ENCODE results near the gene TMEM59.
"Not testable (repeated sequence)": the region's sequence is repeated elsewhere in the genome, so short reads cannot be mapped to it uniquely, and the experiment has no call there.

TMEM59 gene

GRCh38 chr1:54011316-54012007, 41.5 kb downstream of the TMEM59 start:
- no peak for DNase-seq

GRCh38 chr1:54010415-54011117, 42.4 kb downstream of the TMEM59 start:
- no peak for DNase-seq

GRCh38 chr1:54009406-54009805, 43.6 kb downstream of the TMEM59 start:
- DNase-seq, result no peak

GRCh38 chr1:54008876-54009275, 44.1 kb downstream of the TMEM59 start:
- DNase-seq, result no peak

- no peak for DNase-seq
These were observed 45.4 kb downstream of the TMEM59 start for GRCh38 chr1:54007613-54008012.

- DNase-seq, result no peak
These were observed 46.5 kb downstream of the TMEM59 start for GRCh38 chr1:54006508-54006907.

- DNase-seq, result no peak
These were observed 48.4 kb downstream of the TMEM59 start for GRCh38 chr1:54004481-54005049.

GRCh38 chr1:54003750-54004480, 49.1 kb downstream of the TMEM59 start:
- not testable (repeated sequence) for DNase-seq

GRCh38 chr1:54003249-54003646, 49.8 kb downstream of the TMEM59 start:
- DNase-seq, result no peak

- DNase-seq, result no peak
These were observed 50.3 kb downstream of the TMEM59 start for GRCh38 chr1:54002544-54003248.

- DNase-seq, result no peak
These were observed 51.4 kb downstream of the TMEM59 start for GRCh38 chr1:54001591-54001990.

GRCh38 chr1:53999920-54000319, 53.1 kb downstream of the TMEM59 start:
- no peak for DNase-seq

GRCh38 chr1:53998223-53998622, 54.8 kb downstream of the TMEM59 start:
- DNase-seq, result no peak

GRCh38 chr1:53995683-53996082, 57.3 kb downstream of the TMEM59 start:
- DNase-seq, result no peak

GRCh38 chr1:53994516-53994915, 58.5 kb downstream of the TMEM59 start:
- not testable (repeated sequence) for DNase-seq

- no peak for DNase-seq
These were observed 60.7 kb downstream of the TMEM59 start for GRCh38 chr1:53992085-53992874.

- DNase-seq, result no peak
These were observed 65.1 kb downstream of the TMEM59 start for GRCh38 chr1:53987880-53988279.

- DNase-seq, result no peak
These were observed 66.5 kb downstream of the TMEM59 start for GRCh38 chr1:53986458-53986857.

GRCh38 chr1:53984726-53985125, 68.3 kb downstream of the TMEM59 start:
- DNase-seq, result no peak

- no peak for DNase-seq
These were observed 70.3 kb downstream of the TMEM59 start for GRCh38 chr1:53982763-53983104.

- no peak for DNase-seq
These were observed 70.8 kb downstream of the TMEM59 start for GRCh38 chr1:53982034-53982762.
